HFFc6 (cell line): ENCODE measurements around the gene LFNG. TPM values are rescaled to one million over a fixed set of nuclear protein-coding genes. Genes with fewer than 3 reads are reported as not detected.
"Not testable (repeated sequence)": the region's sequence is repeated elsewhere in the genome, so short reads cannot be mapped to it uniquely, and the experiment has no call there.

Experiments
- DNase-seq: peaks from one replicate; pipeline ENCODE4 v3.0.0-alpha.2; 2018
- H3K27ac Mint-ChIP-seq: 2 replicates; pipeline ENCODE4 v1.8.0; 2020; ENCODE audit warnings: mild to moderate bottlenecking, mixed read lengths
- H3K27me3 Mint-ChIP-seq: 2 replicates; pipeline ENCODE4 v1.8.0; 2021; ENCODE audit warnings: mild to moderate bottlenecking, moderate library complexity, mixed read lengths; ENCODE audit not compliant: insufficient read depth
- H3K36me3 Mint-ChIP-seq: 2 replicates; pipeline ENCODE4 v1.8.0; 2021; ENCODE audit warnings: low read depth, mixed read lengths
- H3K4me1 Mint-ChIP-seq: 2 replicates; pipeline ENCODE4 v1.8.0; 2020; ENCODE audit warnings: low read depth, mixed read lengths
- H3K4me3 Mint-ChIP-seq: 2 replicates; pipeline ENCODE4 v1.8.0; 2020; ENCODE audit warnings: mild to moderate bottlenecking, moderate library complexity, mixed read lengths
- H3K9me3 Mint-ChIP-seq: 2 replicates; pipeline ENCODE4 v1.8.0; 2020; ENCODE audit warnings: mild to moderate bottlenecking, mixed read lengths
- CTCF ChIP-seq: fragments of 200-600 bp; sonication (generic); IDR thresholded peaks from 2 replicates; pipeline ENCODE4 v1.5.0; 2021; ENCODE audit warnings: antibody characterized with exemption, mild to moderate bottlenecking
- total RNA-seq, 6 experiments: library from RNA; stranded (reverse); fragmentation: NEBNext Ultra II Directional; extraction: Animal tissue kit (Norgen Biotek cat#: 25700); gene quantifications; 2 replicates in 1 of 6; 3 replicates in 5 of 6; pipeline ENCODE4 v1.2.3, GENCODE V29; 2021

Gene LFNG
- total RNA-seq, 6 experiments from 2014 or later = 8.6 to 11.7 (median 9.6) TPM

GRCh38 chr7:2559283-2559950 is 39.8 kb downstream of the LFNG start:
- peaks cover 12% of the 10 kb centered on the region for H3K4me1 Mint-ChIP-seq
- no peaks in the 10 kb centered on the region; the same call in 1 of the 2 replicates for H3K27me3 Mint-ChIP-seq
- H3K9me3 Mint-ChIP-seq = no peaks in the 10 kb centered on the region
- H3K4me3 Mint-ChIP-seq = peak overlapping the region; percentile 86
- no peak for DNase-seq
- H3K36me3 Mint-ChIP-seq = no peaks in the 10 kb centered on the region
- H3K27ac Mint-ChIP-seq = peak overlapping the region; percentile 61
- no peak for TF ChIP-seq CTCF

GRCh38 chr7:2563955-2564354 is 44.4 kb downstream of the LFNG start:
- not testable (repeated sequence) for H3K4me3 Mint-ChIP-seq, H3K27me3 Mint-ChIP-seq, H3K9me3 Mint-ChIP-seq, DNase-seq, H3K27ac Mint-ChIP-seq, H3K36me3 Mint-ChIP-seq
- peaks cover 23% of the 10 kb centered on the region for H3K4me1 Mint-ChIP-seq

- Mint-ChIP-seq H3K27ac (peak overlapping the region; percentile 33; the same call in 1 of the 2 replicates), H3K27me3 (no peaks in the 10 kb centered on the region; the same call in 1 of the 2 replicates), H3K4me1 (peaks cover 18% of the 10 kb centered on the region), H3K4me3 (no peak overlapping the region), H3K36me3 (no peaks in the 10 kb centered on the region), H3K9me3 (no peaks in the 10 kb centered on the region)
- TF ChIP-seq CTCF = no peak
- DNase-seq = no peak
Measured at GRCh38 chr7:2564970-2565540, 45.5 kb downstream of the LFNG start.

- TF ChIP-seq CTCF = no peak
- no peak for DNase-seq
- H3K27me3 Mint-ChIP-seq = no peaks in the 10 kb centered on the region; the same call in 1 of the 2 replicates
- no peak overlapping the region for H3K27ac Mint-ChIP-seq
- H3K4me1 Mint-ChIP-seq = peaks cover 17% of the 10 kb centered on the region
- H3K9me3 Mint-ChIP-seq = no peaks in the 10 kb centered on the region
- peak overlapping the region; percentile 64 for H3K4me3 Mint-ChIP-seq
- H3K36me3 Mint-ChIP-seq = no peaks in the 10 kb centered on the region
Measured at GRCh38 chr7:2566348-2566889, 46.8 kb downstream of the LFNG start.

- no peak for DNase-seq
- no peak for TF ChIP-seq CTCF
- Mint-ChIP-seq H3K9me3 (no peaks in the 10 kb centered on the region), H3K27ac (no peak overlapping the region; the same call in 1 of the 2 replicates), H3K36me3 (no peaks in the 10 kb centered on the region; the same call in 1 of the 2 replicates), H3K27me3 (no peaks in the 10 kb centered on the region; the same call in 1 of the 2 replicates), H3K4me1 (peaks cover 21% of the 10 kb centered on the region), H3K4me3 (peak overlapping the region; percentile 64)
Measured at GRCh38 chr7:2566890-2567678, 47.5 kb downstream of the LFNG start.
